ENCODE results near the gene C1QL1.

The C1QL1 gene

DNA sequence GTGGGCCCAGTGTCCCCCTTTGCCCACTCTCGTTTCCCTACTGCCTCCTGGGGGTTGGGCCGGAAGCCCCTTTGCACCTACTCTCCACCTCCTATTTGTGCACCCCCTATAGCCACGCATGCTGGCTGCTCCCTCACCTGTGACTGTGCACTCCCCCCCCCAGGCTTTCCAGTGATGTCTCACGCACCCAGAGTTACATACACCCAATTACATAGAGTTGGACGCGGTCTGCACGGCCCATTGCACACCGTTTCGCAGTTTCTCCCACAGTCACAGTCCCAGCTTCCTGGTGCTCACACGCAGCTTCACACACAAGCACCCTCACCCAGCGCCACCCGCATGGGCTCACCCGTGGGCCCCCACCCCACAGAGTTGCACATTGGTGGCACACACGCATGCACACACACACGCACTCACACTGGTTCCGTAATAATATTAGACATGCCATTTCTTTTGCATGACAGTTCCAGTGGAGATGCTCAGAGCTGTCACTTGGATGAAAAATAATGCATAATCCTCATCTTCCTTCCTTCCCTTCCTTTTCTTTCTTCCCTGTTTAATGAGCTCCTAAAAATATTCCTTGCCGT lies 21.5 kb upstream of the C1QL1 start:
- no peak for DNase-seq (ENCODE audit: low read depth in 2 of 2)

DNA sequence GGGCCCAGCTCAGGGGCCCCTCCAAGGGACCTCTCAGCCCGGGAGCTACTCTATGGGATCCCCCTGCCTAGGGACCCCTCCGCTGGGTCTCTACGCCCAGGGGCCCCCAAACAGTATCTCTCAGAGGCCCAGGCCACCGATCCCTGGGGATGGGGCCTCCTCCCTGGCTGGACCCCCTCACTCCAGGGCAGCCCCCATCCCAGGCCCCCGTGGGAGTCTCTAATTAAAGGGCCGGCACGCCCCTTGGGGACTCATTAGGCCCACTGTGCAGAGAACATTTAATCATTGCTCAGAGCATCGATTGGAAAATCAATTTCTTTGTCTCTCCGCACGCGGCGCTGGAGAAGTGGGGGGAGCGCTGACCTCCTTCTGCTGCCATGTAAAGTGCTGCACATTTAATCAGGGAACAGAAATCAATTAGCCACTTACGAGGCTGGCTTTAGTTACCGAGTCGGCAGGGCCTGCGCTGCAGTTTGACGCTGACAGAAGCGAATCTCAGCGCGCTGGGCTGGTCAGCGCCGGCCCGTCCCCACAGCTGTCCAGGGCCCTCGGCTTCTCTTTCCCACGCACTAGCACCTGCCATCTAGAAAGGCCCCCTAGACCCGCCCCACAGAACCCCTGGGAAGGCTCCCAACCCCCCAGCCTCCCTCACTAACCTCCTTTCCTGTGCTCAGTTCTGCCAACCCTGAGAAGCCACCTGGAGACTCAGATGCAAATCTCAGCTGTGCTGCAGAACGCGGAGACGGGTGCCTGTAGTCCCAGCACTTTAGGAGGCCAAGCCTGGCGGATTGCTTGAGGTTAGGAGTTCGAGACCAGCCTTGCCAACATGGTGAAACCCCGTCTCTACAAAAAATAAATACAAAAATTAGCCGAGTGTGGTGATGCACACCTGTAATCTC lies 20.2 kb upstream of the C1QL1 start:
- DNase-seq (ENCODE audit: low read depth in 2 of 2), result no peak

DNA sequence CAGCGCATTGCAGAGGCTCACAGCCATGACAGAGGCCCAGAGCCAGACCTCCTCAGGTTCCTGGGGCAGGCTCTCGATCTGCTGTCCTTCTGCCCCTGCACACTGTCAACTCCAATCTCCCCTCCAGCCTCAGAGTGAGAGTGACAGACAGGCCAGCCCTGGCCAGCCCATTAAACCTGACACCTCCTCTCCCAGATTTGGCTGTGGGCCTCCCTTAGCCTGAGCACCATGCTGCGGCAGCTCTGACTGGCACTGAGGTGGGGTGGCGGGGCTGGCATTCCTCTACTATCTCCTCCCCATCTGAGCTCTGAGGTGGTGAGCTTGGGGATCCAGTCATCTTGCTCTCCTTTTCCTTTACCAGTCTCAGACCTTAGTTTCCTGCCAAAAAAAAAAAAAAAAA lies 15.5 kb upstream of the C1QL1 start:
- no peak for DNase-seq (ENCODE audit: low read depth in 2 of 2)

DNA sequence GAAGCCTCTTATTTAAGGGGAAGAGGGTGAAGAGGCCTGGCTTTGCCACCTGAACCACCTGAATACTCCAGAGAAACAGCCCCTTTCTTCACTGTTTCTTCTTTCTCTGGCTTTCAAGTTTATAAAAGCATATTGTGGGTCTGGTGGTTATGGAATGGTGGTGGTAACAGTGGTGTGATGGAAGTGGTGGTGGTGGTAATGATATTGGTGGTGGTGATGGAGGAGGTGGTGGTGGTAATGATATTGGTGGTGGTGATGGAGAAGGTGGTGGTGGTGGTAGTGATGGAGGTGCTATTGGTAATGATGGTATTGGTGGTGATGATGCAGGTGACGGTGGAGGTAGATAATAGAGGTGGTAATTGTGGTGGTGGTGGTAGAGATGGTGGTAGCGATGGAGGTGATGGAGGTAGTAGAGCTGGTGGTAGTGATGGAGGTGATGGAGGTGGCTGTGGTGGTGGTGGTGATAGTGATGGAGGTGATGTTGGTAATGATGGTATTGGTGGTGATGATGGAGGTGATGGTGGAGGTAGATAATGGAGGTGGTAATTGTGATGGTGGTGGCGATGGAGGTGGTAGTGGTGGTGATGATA lies 14.1 kb upstream of the C1QL1 start:
- DNase-seq (ENCODE audit: low read depth in 2 of 2), result no peak

DNA sequence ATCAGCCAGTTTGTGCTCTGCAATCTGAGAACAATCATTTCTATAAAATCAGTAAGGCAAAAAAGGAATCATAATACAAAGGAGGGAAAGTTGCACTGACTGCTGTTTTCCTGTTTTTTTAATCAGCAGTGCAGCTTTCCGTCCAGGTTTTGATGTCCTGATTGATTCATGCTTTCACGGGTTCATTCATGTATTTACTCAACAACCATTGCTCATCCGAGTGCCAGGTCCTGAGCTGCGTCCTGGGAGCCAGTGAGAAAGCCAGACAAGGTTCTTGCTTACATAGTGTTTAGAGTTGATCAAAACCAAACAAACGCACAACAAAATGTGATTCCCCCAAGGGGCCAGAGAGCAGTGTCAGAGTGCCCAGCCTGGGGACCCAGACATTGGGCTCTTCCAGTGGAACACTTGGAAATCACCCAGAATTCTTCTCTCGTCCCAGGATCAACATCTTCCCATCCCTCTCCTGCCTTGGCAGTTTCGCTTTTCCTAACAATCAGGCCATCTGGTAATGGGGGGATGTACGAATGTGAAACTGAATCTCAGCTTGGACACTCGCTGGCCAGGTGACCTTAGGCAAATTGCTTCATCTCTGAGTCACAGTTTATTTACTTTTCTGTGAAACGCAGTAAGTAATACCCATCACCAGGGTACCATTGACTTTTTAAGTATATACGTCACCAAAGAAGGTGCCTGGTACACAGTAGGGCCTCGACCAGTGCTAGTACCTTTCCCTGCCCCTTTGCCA lies 13.3 kb upstream of the C1QL1 start:
- no peak for DNase-seq (ENCODE audit: low read depth in 2 of 2)

DNA sequence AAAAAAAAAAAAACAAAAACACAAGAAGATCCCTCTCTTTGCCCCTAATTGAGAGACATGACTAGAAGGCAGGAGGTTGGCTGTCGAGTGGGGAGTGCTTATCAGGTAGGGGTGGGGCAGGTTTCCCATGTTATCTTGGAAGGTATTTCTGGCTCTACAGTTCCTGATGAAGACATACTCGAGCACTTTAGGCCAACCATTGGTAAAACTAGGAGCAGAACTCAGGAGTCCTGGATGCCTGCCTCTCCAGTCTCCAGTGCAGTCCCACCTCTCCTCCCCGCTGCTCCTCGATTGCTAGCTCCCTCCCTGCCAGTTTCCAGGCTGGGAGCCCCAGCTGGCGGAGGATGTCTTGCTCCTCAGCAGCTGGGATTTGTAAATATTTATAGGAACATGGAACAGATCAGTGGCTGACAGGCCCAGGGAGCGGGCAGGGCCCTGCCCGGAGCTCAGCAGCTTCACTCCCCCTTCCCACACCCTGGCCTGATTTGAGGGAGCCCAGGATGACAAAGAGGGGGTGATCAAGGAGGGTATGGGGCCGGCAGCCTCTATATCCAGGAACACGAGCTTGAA lies 11.4 kb upstream of the C1QL1 start:
- DNase-seq (ENCODE audit: low read depth in 2 of 2), result no peak

DNA sequence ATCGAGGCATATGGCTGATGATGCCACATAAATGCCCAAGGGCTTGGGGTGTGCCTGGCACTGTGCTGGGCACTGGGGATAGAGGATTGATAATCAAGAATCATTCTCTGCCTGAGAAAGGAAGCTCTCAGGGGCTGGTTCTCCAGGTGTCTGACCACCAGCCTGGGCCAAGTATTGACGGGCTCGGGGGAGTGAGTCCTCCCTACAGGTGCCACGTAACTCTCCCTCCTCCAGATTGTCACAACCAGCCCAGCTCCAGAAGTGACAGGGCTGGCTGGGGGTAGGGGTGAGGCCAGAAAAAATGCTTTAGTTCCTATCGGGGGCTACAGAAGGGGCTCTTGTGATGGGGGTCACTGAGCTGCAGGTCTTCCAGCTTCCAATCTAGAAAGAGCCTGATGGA lies 10.7 kb upstream of the C1QL1 start:
- no peak for DNase-seq (ENCODE audit: low read depth in 2 of 2)

DNA sequence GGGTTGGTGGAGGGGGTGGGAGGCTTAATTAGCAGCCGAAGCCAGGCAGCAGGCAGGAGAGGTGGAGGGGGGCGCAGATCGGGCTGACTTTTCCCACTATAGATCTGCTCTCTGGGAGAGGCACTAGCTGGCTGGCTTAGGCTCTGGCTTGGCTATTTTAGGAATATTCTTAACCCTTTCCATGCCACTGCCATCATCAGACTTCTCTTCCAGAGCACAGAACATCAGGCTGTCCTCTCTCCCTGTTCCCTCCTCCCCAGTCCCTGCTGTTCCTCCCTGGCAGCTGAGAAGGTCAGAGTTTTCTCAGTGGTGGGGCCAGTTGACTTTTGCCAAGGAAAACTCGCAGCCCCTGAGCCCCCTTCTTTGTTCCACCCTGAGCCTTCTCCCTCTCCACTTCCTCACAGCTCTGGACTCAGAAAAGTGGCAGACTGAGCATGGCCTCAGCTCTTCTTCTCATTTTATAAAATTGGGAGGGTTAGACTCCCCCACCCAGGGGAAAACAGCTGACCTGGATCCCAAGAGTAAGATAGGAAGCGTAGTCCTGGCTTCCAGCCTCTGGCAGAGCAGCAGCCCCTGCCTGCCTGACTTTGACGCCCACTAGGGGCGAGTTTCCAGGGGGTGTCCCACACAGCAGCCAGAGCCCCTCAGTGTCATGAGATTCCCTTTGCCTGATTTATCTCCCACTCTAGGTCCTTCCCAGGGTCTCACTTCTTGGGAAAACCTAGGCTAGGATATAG lies 9.9 kb upstream of the C1QL1 start:
- DNase-seq (ENCODE audit: low read depth in 2 of 2), result no peak

DNA sequence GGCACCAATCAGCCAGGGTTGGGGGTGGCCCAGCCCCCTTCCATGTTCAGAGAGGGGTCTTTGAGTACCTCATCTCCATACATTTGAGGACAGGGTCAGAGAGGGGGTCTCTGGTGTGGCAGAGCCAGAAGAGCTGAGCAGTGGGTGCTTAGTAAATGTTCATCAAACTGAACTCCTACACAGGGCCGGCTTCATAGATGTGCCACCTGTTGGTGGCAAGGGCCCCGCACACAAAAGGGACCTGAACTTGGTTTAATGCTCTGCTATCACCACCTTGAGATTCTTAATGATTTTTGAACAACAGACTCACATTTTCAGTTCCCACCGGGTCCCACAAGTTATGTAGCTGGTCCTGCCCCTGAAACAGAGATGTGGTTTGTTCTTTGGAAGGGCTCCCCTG lies 9.0 kb upstream of the C1QL1 start:
- no peak for DNase-seq (ENCODE audit: low read depth in 2 of 2)

DNA sequence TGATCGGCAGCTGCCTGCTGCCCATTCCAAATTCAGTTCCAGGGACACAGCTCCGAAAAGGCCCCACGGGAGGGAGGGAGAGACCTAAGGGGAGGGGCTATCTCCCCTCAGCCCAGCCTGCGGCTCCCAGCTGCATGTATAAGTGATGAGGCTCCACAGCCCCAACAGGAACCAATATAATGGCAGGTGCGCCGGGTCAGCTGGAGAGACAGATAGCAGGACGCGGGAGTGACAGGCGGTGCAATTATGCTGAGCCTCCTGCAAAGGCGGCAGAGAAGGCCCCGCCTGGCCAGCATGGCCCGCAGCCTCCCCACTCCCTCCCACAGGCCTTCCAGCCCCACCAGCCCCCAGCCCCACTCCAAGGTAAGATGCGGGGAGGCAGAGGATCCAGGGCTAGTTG lies 8.1 kb upstream of the C1QL1 start:
- DNase-seq (ENCODE audit: low read depth in 2 of 2), result no peak

DNA sequence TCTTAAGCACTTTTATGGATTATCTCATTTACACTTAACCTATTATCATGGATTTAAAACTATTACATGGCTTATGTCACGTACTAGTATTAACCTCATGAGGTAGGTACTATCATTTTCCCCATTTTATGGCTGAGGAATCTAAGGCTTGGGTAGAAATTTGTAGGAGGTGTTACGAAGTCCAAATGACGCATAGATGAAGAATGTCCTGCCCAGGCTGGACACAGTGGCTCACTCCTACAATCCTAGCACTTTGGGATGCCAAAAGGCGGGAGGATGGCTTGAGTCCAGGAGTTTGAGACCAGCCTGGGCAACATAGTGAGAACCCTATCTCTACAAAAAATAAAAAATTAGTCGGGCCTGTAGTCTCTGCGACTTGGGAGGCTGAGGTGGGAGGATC lies 4.8 kb upstream of the C1QL1 start:
- DNase-seq (ENCODE audit: low read depth in 2 of 2), result no peak

DNA sequence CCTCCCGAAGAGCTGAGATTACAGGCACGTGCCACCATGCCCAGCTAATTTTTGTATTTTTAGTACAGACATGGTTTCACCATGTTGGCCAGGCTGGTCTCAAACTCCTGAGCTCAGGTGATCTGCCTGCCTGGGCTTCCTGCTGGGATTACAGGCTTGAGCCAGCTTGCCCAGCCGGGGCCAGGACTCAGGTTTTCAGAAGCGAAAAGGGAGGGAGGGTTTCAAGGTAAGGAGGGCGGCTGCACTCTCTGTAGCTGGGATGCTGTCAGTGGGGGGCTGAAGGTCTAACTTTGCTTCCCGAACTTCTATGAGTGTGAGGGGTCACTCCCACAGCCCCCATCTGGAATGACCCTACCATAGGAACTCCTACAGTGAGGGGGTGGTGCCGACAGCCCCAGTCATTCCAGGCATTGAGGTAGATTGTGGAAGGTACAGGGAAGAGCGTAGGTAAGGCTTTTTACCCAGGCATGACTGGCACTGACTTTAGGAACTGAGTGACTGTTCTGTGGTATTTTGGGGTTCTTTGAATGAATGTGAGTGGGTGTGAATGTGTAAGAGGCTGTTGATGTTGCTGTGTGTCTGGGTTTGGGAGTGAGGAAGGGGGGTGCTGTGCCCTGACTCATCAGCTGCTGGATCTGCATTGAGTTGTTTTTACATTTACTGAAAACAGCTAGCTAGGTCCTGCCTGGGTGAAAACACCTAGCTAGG lies 3.8 kb upstream of the C1QL1 start:
- peak; percentile 37 to 68 for DNase-seq (ENCODE audit: low read depth in 2 of 2)

DNA sequence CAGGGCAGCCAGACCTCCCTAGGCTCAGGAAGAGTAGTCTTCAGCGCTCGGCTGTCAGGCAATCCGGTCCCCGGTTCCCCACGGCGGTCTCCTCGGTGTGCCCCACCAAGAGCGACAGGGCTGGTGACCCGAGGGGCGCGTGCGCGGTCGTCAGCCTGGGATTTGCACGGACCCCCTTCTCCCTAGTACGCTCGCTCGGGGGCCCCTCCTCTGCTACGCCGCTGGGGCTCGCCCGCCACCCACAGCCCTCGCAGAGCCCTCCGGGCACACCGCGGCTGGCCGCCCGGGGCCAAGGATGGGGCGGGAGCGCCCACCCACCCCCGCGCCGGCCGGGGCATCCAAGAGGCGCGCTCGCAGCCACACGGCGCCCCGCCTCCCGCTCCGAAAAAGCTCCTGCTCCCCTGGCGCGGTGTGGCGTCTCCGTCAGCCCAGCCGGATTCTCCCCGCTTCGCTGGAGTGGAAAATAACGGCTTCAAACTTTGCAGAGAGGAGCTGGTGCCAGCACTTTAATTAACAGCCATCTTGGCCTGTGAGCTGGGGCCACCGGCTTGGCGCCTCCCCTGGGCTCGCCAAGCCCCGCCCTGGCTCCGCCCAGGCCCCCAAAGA lies 2.1 kb upstream of the C1QL1 start:
- DNase-seq (ENCODE audit: low read depth in 2 of 2), result no peak

DNA sequence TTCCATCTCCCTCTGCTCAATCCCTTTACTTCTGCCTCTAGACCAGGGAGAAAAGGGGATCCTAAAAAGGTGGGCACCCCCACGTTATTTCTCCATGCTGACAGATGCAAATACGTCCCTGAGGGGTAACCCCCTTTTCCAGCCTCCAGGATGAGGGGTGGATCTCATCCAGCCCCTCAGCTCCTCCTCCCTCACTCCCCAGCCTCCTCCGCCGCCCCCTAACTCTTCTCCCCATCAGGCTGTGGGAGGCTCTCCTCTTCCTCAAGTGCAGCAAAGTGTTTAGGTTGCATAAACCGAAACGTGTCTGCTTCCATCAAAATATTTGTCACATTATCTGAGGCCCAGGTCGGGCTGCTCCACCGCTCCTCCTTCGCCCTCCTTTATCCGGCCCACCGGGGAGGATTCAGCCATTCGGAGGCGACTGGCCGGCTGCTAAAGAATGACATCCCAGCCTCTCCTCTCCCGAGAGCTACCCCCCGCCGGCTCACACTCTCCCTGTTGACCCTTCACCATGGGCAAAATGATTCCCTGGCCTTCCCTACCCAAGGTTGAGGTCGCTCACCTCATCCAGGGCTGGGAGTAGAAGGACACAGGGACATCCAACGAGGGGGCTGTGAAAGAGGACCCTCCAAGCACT lies 1.2 kb upstream of the C1QL1 start:
- no peak for DNase-seq (ENCODE audit: low read depth in 2 of 2)

DNA sequence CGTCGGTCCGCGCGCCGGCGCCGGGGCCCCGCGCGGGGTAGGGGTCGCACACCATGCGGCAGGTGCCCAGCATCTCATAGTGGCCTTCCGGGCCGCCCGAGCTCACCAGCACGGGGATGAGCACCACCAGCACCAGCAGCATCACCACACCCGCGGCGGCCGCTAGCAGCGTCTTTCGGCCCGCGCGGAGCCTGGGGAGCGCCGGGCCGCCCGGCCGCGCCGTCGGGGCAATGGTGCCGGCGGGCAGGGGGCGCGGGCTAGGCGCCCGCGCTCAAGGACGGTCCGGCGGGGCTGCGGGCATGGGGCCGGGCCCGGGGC lies 237 bp downstream of the C1QL1 start:
- no peak for DNase-seq (ENCODE audit: low read depth in 2 of 2)

DNA sequence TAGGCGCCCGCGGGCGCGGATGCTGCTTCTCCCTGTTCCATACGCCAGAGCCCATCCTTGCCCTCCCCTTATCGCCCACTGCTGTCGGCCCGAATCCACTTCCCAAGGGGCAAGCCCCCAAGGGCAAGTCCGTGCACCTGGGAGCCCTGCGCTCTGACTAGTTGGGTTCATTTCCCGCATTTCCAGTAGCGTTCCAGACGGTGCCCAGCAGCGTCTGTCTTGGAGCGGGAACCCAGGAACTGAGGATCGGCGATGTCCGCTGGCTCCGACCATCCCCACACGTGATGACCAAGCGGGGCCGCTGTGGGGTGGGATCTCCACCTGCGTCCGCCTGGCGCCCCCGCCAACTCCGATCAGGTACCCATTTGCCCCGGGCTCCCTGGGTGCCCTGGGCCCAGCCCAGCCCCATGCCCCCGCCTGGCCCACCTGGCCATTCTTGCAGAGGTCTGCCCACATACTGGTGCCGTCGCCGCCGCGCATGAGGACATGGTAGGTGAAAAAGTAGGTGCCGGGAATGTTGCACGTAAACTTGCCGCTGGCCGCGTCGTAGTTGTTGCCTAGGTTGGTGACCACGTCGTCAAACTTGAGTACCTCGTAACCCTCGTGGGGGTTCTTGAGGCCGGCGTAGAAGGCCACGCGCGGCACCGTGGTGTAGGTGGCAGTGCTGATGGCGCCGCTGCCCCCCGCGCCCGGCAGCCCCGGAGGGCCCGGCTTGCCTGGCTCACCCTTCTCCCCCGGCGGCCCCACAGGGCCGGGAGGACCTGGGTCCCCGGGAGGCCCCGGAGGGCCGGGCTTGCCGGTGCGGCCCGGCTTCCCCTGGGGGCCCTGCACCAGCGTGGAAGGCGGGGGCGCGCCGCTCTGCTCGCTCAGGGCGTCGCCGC lies 837 bp downstream of the C1QL1 start:
- no peak for DNase-seq (ENCODE audit: low read depth in 2 of 2)

DNA sequence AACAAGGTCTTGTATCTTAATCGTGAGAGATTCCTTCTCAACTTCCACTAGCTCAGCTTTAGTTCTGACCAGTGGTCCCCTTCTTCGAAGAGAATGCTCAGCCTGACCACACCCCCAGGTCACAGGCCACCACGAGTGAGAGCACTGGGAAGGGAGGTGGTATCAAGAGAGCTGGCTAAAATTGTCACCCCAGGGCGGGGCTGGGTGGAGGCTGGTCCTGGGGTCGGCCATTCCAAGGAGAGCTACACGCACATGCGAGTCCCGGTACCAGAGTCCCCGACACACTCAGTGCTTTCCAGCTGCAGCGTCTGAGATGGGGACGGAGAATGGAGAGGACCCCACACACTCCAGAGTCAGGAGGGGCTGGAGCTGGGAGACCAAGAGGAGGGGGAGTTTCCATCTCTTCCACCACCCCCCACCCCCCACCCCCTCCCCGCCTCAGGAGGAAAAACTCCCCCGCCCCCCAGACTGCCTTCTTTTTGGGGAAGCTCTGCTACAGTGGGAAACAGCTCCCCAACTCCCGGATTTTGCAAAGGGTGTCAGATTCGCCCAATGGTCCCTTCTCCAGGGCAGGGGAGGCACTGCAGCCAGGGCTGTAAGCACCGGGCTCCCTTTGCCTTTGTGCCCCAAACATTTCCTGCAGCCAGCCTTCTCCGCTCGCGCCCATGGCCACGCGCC lies 1.6 kb downstream of the C1QL1 start:
- DNase-seq (ENCODE audit: low read depth in 2 of 2), result no peak

DNA sequence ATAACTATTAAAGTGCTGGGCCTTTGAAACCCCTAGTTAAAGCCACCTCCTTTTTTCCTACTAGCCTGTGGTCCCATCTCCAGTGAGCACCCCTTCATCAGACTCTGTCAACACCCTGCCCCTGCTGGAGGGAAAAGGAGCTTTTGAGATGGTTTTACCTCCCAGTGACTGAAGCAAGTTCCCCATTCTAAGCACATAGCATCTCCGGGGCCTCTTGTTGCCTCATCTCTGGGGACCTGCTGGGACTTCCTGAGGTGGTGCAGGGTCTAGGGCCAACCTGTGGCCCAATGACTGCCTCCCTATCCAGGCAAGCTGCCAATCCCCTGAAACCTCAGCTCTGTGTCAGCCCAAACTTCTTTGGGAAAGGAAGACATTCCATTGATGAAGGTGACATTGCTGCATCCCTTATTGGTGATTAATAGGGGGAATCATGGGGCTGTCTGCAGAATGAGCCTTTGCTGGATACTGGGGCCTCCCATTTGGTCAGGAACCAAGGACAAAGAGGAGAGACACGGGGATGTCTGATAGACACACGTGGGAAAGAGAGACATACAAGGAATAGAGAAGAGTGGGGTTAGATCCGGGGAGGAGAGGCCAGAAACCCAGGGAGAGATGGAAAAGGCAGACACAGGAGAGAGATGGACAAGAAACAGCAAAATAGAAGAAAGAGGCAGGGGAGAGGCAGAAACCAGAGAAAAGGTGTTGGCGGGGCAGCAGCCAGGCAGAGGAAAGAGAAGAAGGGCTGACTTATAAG lies 2.4 kb downstream of the C1QL1 start:
- DNase-seq (ENCODE audit: low read depth in 2 of 2), result no peak

Measured in stimulated activated CD8-positive, alpha-beta memory T cell treated with anti-CD3 and anti-CD28 coated beads, Interleukin-15, amount 100 ng/mL, for 48 hours (primary cell).